Measurements from ENCODE around the gene NPNT.

NPNT gene

DNA sequence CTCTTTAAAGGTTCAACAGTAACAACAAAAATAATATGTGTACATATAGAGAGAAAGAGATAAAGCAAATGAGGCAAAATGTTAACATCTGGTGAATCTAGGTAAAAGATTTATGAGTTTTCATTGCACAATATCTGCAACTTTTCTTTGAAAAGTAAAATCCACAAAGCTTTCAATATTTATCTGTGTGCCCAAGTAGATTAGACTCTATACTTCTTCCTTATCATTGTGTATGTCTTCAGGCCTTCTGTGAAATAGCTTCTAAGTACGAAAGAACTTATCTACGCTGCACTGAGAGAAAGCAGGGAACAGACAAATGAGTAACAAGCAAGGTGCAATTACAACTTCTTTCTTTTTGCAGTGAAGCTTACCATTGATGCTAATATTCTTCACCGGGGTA, 81.6 kb downstream of the NPNT start:
- TF ChIP-seq POLR2A (IDR thresholded peaks at IDR 0.05; ENCODE audit: extremely low read depth, insufficient read length) = no peak
- TF ChIP-seq, protein P1, sequence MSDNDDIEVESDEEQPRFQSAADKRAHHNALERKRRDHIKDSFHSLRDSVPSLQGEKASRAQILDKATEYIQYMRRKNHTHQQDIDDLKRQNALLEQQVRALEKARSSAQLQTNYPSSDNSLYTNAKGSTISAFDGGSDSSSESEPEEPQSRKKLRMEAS (IDR thresholded peaks at IDR 0.05; ENCODE audit: low read depth, low read length) = no peak
- TF ChIP-seq MYC (IDR thresholded peaks at IDR 0.05; ENCODE audit: low read depth, low read length) = no peak
- TF ChIP-seq, protein P2, sequence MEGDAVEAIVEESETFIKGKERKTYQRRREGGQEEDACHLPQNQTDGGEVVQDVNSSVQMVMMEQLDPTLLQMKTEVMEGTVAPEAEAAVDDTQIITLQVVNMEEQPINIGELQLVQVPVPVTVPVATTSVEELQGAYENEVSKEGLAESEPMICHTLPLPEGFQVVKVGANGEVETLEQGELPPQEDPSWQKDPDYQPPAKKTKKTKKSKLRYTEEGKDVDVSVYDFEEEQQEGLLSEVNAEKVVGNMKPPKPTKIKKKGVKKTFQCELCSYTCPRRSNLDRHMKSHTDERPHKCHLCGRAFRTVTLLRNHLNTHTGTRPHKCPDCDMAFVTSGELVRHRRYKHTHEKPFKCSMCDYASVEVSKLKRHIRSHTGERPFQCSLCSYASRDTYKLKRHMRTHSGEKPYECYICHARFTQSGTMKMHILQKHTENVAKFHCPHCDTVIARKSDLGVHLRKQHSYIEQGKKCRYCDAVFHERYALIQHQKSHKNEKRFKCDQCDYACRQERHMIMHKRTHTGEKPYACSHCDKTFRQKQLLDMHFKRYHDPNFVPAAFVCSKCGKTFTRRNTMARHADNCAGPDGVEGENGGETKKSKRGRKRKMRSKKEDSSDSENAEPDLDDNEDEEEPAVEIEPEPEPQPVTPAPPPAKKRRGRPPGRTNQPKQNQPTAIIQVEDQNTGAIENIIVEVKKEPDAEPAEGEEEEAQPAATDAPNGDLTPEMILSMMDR (IDR thresholded peaks at IDR 0.05; ENCODE audit: low read depth, low read length) = no peak
- no peak for DNase-seq (ENCODE audit: low read depth)
- H3K4me3 ChIP-seq (ENCODE audit: low read depth, low read length) = no peak overlapping the region

DNA sequence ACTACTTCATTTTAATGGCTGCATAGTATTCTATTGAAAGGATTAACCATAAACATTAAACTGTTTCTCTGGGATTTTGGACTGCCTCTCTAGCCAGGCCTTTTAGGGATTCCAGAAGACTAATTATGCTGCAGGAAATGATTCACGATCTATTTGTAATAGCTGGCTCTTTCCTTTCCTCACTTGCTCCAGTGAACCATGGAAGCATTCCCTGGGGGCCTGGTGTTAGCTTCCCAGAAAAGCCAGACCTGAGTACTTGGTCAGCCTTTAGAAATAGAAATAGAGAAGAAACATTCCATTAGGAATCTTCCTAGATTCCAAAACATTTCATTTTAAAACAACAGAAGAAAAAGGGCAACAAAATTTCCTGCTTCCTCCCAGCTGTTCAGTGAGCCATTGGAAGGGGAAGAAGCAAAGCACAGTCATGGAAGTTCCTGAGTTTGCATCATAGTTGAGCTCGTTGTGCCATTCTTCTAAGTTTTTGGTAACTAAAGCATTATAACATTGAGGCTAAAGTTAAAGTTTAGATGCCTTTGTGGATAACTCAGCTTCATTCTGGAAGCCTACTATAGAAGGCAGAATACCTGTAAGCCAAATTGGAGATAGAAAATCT, 83.5 kb downstream of the NPNT start:
- no peak for DNase-seq (ENCODE audit: low read depth)
- TF ChIP-seq, protein P2 (IDR thresholded peaks at IDR 0.05; ENCODE audit: low read depth, low read length) = no peak
- TF ChIP-seq, protein P1 (IDR thresholded peaks at IDR 0.05; ENCODE audit: low read depth, low read length) = no peak
- TF ChIP-seq POLR2A (IDR thresholded peaks at IDR 0.05; ENCODE audit: extremely low read depth, insufficient read length) = no peak
- TF ChIP-seq MYC (IDR thresholded peaks at IDR 0.05; ENCODE audit: low read depth, low read length) = no peak
- no peak overlapping the region for H3K4me3 ChIP-seq (ENCODE audit: low read depth, low read length)

DNA sequence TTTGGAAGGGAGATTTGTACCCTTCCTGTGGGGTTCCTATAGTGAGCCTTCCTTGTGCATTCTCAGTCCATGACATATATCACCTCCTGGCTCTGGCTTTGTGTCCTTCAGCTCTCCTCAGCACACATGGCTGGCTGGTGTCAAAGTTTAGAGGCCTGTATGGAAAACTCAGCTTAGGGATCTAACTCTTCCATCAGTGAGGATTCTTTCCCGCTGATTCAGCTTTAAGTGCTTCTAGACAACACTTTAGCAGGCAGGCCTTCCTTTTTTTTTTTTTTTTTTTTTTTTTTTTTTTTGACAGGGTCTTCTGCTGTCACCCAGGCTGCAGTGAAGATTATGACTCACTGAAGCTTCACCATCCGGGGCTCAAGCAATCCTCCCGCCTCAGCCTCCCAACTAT, 84.2 kb downstream of the NPNT start:
- DNase-seq (ENCODE audit: low read depth) = no peak
- TF ChIP-seq, protein P1 (IDR thresholded peaks at IDR 0.05; ENCODE audit: low read depth, low read length) = no peak
- TF ChIP-seq, protein P2 (IDR thresholded peaks at IDR 0.05; ENCODE audit: low read depth, low read length) = no peak
- TF ChIP-seq MYC (IDR thresholded peaks at IDR 0.05; ENCODE audit: low read depth, low read length) (no peak), POLR2A (IDR thresholded peaks at IDR 0.05; ENCODE audit: extremely low read depth, insufficient read length) (no peak)
- H3K4me3 ChIP-seq (ENCODE audit: low read depth, low read length) = no peak overlapping the region

DNA sequence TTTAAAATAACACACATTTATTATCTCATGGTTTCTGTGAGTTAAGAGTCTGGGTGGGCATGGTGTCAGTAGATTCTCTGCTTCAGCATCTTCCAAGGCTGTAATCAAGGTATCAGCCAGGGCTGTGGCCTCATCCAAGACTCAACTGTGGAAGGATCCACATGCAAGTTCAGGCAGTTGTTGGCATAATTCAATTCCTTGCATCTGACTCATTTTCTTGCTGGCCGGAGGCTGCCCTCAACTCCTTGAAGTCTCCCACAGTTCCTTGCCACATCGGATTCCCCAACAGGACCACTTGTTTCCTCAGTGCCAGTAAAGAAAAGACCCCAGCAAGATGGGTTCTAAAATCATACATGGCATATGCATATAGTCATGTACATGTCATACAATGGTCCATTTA, 93.4 kb downstream of the NPNT start:
- no peak for DNase-seq (ENCODE audit: low read depth)
- TF ChIP-seq POLR2A (IDR thresholded peaks at IDR 0.05; ENCODE audit: extremely low read depth, insufficient read length) (no peak), MYC (IDR thresholded peaks at IDR 0.05; ENCODE audit: low read depth, low read length) (no peak)
- TF ChIP-seq, protein P2 (IDR thresholded peaks at IDR 0.05; ENCODE audit: low read depth, low read length) = no peak
- TF ChIP-seq, protein P1 (IDR thresholded peaks at IDR 0.05; ENCODE audit: low read depth, low read length) = no peak
- H3K4me3 ChIP-seq (ENCODE audit: low read depth, low read length) = no peak overlapping the region

DNA sequence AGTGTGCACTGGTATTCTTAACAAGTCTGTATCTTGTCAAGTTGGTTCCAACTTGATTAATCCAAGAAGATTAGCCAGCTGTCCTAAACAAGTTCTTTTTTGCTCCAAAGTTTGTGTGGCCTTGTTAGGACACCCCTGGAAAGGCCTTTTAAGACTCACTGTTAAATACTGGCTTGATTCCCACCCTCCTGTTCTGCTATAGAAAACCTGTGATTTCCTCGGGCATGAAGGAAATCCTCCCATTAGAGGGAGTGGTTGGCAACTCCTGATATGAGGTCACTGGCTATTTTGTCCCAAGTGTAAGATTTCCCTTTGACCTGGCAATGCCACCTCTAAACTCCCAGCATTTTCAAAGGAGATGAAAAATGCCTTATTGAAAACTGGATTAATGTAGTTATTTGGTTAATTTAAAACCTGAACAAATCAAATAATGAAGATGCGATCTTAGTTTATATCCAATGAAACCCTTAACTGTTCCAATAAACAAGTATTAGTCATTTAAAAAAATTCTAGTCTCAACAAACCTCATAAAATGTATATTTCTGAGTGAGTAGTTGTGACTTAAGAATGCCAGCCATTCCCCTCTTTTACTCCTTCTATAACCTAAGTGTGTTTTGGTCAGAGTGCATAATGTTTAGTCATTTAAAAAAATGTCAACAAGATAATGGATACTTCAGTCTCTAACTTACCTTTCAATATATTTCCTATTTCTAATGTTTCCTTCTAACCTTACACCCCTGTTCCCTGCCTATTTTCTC, 94.4 kb downstream of the NPNT start:
- no peak for DNase-seq (ENCODE audit: low read depth)
- no peak for TF ChIP-seq POLR2A (IDR thresholded peaks at IDR 0.05; ENCODE audit: extremely low read depth, insufficient read length)
- TF ChIP-seq, protein P1 (IDR thresholded peaks at IDR 0.05; ENCODE audit: low read depth, low read length) = no peak
- TF ChIP-seq, protein P2 (IDR thresholded peaks at IDR 0.05; ENCODE audit: low read depth, low read length) = no peak
- no peak for TF ChIP-seq MYC (IDR thresholded peaks at IDR 0.05; ENCODE audit: low read depth, low read length)
- H3K4me3 ChIP-seq (ENCODE audit: low read depth, low read length) = no peak overlapping the region

Data from NB4 (cell line).